ENCODE results near the gene ZNFX1.

ZNFX1 gene

GRCh38 chr20:49276961-49277785 is 684 bp downstream of the ZNFX1 start:
- H3K27ac ChIP-seq (ENCODE audit: low read depth, low read length): no peak overlapping the region

DNA sequence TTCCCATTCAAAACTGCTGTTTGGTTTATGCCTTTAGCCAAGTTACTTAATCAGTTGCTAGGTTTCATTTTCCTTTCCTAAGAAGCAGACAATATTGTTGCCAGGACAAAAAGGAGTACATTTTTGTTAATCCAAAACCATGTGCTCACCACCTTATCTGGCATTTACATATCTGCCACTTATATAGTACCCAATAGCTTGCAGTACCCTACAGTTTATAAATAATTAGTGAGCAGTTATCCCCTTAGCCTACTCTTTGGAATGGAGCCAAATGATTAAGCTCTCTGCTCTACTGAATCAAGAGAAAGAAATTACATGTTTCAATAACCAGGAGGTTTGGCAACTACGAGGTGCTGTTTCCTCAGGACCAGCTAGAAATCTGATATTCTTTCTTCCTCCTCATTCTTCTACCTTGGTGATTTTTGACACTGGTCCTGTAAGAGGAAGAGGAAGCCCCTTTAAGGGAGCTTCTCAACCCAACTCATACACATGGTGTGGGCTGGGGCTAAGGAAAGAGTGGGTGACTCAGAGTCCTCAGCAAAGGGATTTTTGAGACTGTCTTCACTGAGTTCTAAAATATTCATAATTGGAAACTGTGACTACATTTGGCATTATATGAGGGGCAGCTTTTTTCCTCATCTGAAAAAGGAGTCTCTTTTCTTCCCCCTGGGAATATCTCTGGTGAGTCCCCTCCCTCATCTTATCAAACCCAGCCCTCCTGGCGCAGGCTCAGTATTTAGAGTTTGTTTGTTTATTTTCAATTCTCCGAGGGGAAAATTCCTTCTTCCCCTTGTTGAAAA is 1.5 kb downstream of the ZNFX1 start:
- Histone ChIP-seq H3K4me3 (ENCODE audit: low read length) (peak overlapping the region; percentile 96), H3K27ac (ENCODE audit: low read depth, low read length) (no peak overlapping the region), H3K9me3 (ENCODE audit: insufficient read depth, low read depth, low read length) (peaks cover 13% of the 10 kb centered on the region; the same call in 1 of the 2 replicates), H3K4me1 (ENCODE audit: insufficient read depth, low read length) (0 out of 2 replicates have a peak, but pooled peaks cover 5% of the 10 kb centered on the region), H3K9ac (ENCODE audit: low read depth, low read length) (no peak overlapping the region), H3K36me3 (ENCODE audit: insufficient read depth, low read length) (peaks cover 70% of the 10 kb centered on the region), H3K27me3 (ENCODE audit: insufficient read depth, low read length) (no peaks in the 10 kb centered on the region)
- 95% methylated on average over 1 of the region's 3 CpGs for WGBS

More at GRCh38 chr20:49276961-49277785, 684 bp downstream of the ZNFX1 start:
- peak overlapping the region; percentile 96 for H3K4me3 ChIP-seq (ENCODE audit: low read length)
- H3K36me3 ChIP-seq (ENCODE audit: insufficient read depth, low read length): peaks cover 72% of the 10 kb centered on the region
- WGBS: 6% methylated on average over 31 of the region's 31 CpGs
- 0 out of 2 replicates have a peak, but pooled peaks cover 5% of the 10 kb centered on the region for H3K4me1 ChIP-seq (ENCODE audit: insufficient read depth, low read length)
- H3K9me3 ChIP-seq (ENCODE audit: insufficient read depth, low read depth, low read length): peaks cover 13% of the 10 kb centered on the region; the same call in 1 of the 2 replicates
- H3K27me3 ChIP-seq (ENCODE audit: insufficient read depth, low read length): no peaks in the 10 kb centered on the region
- peak overlapping the region; percentile 100 for H3K9ac ChIP-seq (ENCODE audit: low read depth, low read length)

- 96% methylated on average over 2 of the region's 2 CpGs for WGBS
- H3K9ac ChIP-seq (ENCODE audit: low read depth, low read length): no peak overlapping the region
- H3K4me1 ChIP-seq (ENCODE audit: insufficient read depth, low read length): 0 out of 2 replicates have a peak, but pooled peaks cover 5% of the 10 kb centered on the region
- H3K4me3 ChIP-seq (ENCODE audit: low read length): no peak overlapping the region
- peaks cover 10% of the 10 kb centered on the region; the same call in 1 of the 2 replicates for H3K9me3 ChIP-seq (ENCODE audit: insufficient read depth, low read depth, low read length)
- H3K27ac ChIP-seq (ENCODE audit: low read depth, low read length): no peak overlapping the region
- peaks cover 70% of the 10 kb centered on the region for H3K36me3 ChIP-seq (ENCODE audit: insufficient read depth, low read length)
- H3K27me3 ChIP-seq (ENCODE audit: insufficient read depth, low read length): no peaks in the 10 kb centered on the region
Observed at GRCh38 chr20:49275636-49276035, 2.2 kb downstream of the ZNFX1 start.

DNA sequence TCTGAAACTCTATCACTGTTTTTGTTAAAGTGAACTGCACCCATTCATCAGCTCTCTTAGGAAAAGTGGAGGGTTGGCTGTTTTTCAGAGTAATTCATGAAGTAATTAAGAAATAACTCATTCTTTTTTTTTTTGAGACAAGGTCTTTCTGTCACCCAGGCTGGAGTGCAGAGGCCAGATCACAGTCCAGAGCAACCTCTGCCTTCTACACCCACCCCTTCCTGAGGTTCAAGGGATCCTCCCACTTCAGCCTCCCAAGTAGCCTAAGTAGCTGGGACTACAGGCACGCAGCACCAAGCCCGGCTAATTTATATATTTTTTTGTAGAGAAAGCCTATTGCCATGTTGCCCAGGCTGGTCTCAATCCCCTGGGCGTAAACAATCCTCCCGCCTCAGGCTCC is 2.6 kb downstream of the ZNFX1 start:
- no peak overlapping the region for H3K9ac ChIP-seq (ENCODE audit: low read depth, low read length)
- peaks cover 6% of the 10 kb centered on the region; the same call in 1 of the 2 replicates for H3K9me3 ChIP-seq (ENCODE audit: insufficient read depth, low read depth, low read length)
- no peaks in the 10 kb centered on the region for H3K27me3 ChIP-seq (ENCODE audit: insufficient read depth, low read length)
- H3K4me1 ChIP-seq (ENCODE audit: insufficient read depth, low read length): 0 out of 2 replicates have a peak, but pooled peaks cover 5% of the 10 kb centered on the region
- peaks cover 70% of the 10 kb centered on the region for H3K36me3 ChIP-seq (ENCODE audit: insufficient read depth, low read length)
- no peak overlapping the region for H3K4me3 ChIP-seq (ENCODE audit: low read length)
- WGBS: 97% methylated on average over 4 of the region's 4 CpGs
- H3K27ac ChIP-seq (ENCODE audit: low read depth, low read length): no peak overlapping the region

- Histone ChIP-seq H3K27ac (ENCODE audit: low read depth, low read length) (no peak overlapping the region), H3K27me3 (ENCODE audit: insufficient read depth, low read length) (no peaks in the 10 kb centered on the region), H3K36me3 (ENCODE audit: insufficient read depth, low read length) (peaks cover 70% of the 10 kb centered on the region), H3K9me3 (ENCODE audit: insufficient read depth, low read depth, low read length) (no peaks in the 10 kb centered on the region), H3K4me3 (ENCODE audit: low read length) (no peak overlapping the region), H3K9ac (ENCODE audit: low read depth, low read length) (no peak overlapping the region), H3K4me1 (ENCODE audit: insufficient read depth, low read length) (0 out of 2 replicates have a peak, but pooled peaks cover 5% of the 10 kb centered on the region)
- 97% methylated on average over 7 of the region's 8 CpGs for WGBS
Observed at GRCh38 chr20:49273696-49274277, 4.1 kb downstream of the ZNFX1 start.

DNA sequence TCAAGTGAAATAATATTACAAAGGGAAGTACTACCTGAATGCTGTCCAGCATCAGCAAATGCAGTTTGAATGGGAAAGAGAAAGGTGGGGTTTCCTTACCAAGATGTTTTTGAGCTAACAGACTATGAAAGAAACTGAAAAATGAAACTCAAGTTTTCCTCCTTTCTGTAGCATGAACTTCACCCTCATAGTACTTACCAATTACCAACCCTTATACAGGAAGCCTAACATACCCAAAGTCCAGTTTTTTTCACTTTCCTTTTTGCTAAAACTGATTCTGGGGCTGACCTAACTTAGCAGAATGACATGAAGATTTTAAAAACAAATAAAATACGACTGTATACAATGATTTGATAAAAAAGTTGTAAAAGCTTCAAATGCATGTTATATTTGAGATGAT is 5.2 kb downstream of the ZNFX1 start:
- Histone ChIP-seq H3K9ac (ENCODE audit: low read depth, low read length) (no peak overlapping the region), H3K4me3 (ENCODE audit: low read length) (no peak overlapping the region), H3K4me1 (ENCODE audit: insufficient read depth, low read length) (0 out of 2 replicates have a peak, but pooled peaks cover 5% of the 10 kb centered on the region), H3K36me3 (ENCODE audit: insufficient read depth, low read length) (peaks cover 76% of the 10 kb centered on the region), H3K27me3 (ENCODE audit: insufficient read depth, low read length) (no peaks in the 10 kb centered on the region), H3K9me3 (ENCODE audit: insufficient read depth, low read depth, low read length) (no peaks in the 10 kb centered on the region), H3K27ac (ENCODE audit: low read depth, low read length) (no peak overlapping the region)
- no CpG with 5 or more reads among the region's 1 CpG for WGBS

- H3K27me3 ChIP-seq (ENCODE audit: insufficient read depth, low read length): no peaks in the 10 kb centered on the region
- peaks cover 83% of the 10 kb centered on the region for H3K36me3 ChIP-seq (ENCODE audit: insufficient read depth, low read length)
Observed at GRCh38 chr20:49270736-49271135, 7.1 kb downstream of the ZNFX1 start.

GRCh38 chr20:49270177-49270576 is 7.7 kb downstream of the ZNFX1 start:
- 93% methylated on average over 7 of the region's 7 CpGs for WGBS
- no peaks in the 10 kb centered on the region for H3K4me1 ChIP-seq (ENCODE audit: insufficient read depth, low read length)
- no peak overlapping the region for H3K27ac ChIP-seq (ENCODE audit: low read depth, low read length)
- peaks cover 83% of the 10 kb centered on the region for H3K36me3 ChIP-seq (ENCODE audit: insufficient read depth, low read length)
- no peak overlapping the region for H3K4me3 ChIP-seq (ENCODE audit: low read length)
- H3K9ac ChIP-seq (ENCODE audit: low read depth, low read length): no peak overlapping the region
- no peaks in the 10 kb centered on the region for H3K27me3 ChIP-seq (ENCODE audit: insufficient read depth, low read length)
- no peaks in the 10 kb centered on the region for H3K9me3 ChIP-seq (ENCODE audit: insufficient read depth, low read depth, low read length)

More at GRCh38 chr20:49270736-49271135, 7.1 kb downstream of the ZNFX1 start:
- Histone ChIP-seq H3K9ac (ENCODE audit: low read depth, low read length) (no peak overlapping the region), H3K4me3 (ENCODE audit: low read length) (no peak overlapping the region), H3K27ac (ENCODE audit: low read depth, low read length) (no peak overlapping the region), H3K9me3 (ENCODE audit: insufficient read depth, low read depth, low read length) (no peaks in the 10 kb centered on the region), H3K4me1 (ENCODE audit: insufficient read depth, low read length) (no peaks in the 10 kb centered on the region)
- 97% methylated on average over 5 of the region's 5 CpGs for whole genome bisulfite sequencing

DNA sequence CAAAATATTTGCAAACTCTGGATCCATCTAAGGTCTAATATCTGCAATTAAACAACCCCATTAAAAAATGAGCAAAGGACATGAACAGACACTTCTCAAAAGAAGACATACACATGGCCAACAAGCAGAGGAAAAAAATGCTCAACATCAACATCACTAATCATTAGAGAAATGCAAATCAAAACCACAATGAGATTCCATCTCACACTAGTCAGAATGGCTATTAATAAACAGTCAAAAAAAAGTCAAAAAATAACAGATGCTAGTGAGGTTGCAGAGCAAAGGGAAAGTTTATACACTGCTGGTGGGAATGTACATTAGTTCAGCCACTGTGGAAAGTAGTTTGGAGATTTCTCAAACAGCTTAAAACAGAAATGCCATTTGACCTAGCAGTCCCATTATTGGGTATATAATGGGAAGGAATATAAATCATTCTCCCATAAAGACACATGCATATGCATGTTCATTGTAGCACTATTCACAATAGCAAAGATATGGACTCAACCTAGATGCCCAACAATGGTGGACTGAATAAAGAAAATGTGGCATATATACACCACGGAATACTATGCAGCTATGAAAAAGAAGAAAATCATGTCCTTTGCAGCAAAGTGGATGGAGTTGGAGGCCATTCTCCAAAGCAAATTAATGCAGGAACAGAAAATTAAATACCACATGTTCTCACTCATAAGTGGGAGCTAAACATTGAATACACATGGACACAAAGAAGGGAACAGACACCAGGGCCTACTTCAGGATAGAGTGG is 9.1 kb downstream of the ZNFX1 start:
- Histone ChIP-seq H3K27me3 (ENCODE audit: insufficient read depth, low read length) (no peaks in the 10 kb centered on the region), H3K9ac (ENCODE audit: low read depth, low read length) (no peak overlapping the region), H3K36me3 (ENCODE audit: insufficient read depth, low read length) (peaks cover 87% of the 10 kb centered on the region), H3K4me1 (ENCODE audit: insufficient read depth, low read length) (no peaks in the 10 kb centered on the region), H3K4me3 (ENCODE audit: low read length) (no peak overlapping the region), H3K9me3 (ENCODE audit: insufficient read depth, low read depth, low read length) (no peaks in the 10 kb centered on the region), H3K27ac (ENCODE audit: low read depth, low read length) (no peak overlapping the region)
- WGBS: 100% methylated on average over 1 of the region's 1 CpG

GRCh38 chr20:49267327-49267726 is 10.5 kb downstream of the ZNFX1 start:
- no peak overlapping the region for H3K4me3 ChIP-seq (ENCODE audit: low read length)
- no peak overlapping the region for H3K27ac ChIP-seq (ENCODE audit: low read depth, low read length)
- H3K36me3 ChIP-seq (ENCODE audit: insufficient read depth, low read length): peaks cover 87% of the 10 kb centered on the region
- no peaks in the 10 kb centered on the region for H3K4me1 ChIP-seq (ENCODE audit: insufficient read depth, low read length)
- H3K9ac ChIP-seq (ENCODE audit: low read depth, low read length): no peak overlapping the region
- H3K9me3 ChIP-seq (ENCODE audit: insufficient read depth, low read depth, low read length): no peaks in the 10 kb centered on the region
- 85% methylated on average over 1 of the region's 4 CpGs for WGBS
- H3K27me3 ChIP-seq (ENCODE audit: insufficient read depth, low read length): no peaks in the 10 kb centered on the region

Measured in HUES64 (cell line).